Measurements from ENCODE around the gene DLX6. TPM values are rescaled to one million over a fixed set of nuclear protein-coding genes. Genes with fewer than 3 reads are reported as not detected.

Gene DLX6
- total RNA-seq, 1 experiment from 2014 or later = 1.5 TPM

GRCh38 chr7:97006055-97006815 lies 882 bp downstream of the DLX6 start:
- in situ Hi-C loops (cut with HindIII; ENCODE audit: low pct_unique_long_range_greater_than_20kb, low sequenced_read_pairs) = no loop called here
- DNase-seq (ENCODE audit: low read depth, low spot score) = peak; percentile 63

GRCh38 chr7:97006816-97007582 lies 1.6 kb downstream of the DLX6 start:
- in situ Hi-C loops (cut with HindIII; ENCODE audit: low pct_unique_long_range_greater_than_20kb, low sequenced_read_pairs) = no loop called here
- DNase-seq (ENCODE audit: low read depth, low spot score) = no peak

GRCh38 chr7:97007583-97007861 lies 2.2 kb downstream of the DLX6 start:
- no peak for DNase-seq (ENCODE audit: low read depth, low spot score)
- in situ Hi-C loops (cut with HindIII; ENCODE audit: low pct_unique_long_range_greater_than_20kb, low sequenced_read_pairs) = no loop called here

- no peak for DNase-seq (ENCODE audit: low read depth, low spot score)
- in situ Hi-C loops (cut with HindIII; ENCODE audit: low pct_unique_long_range_greater_than_20kb, low sequenced_read_pairs) = no loop called here
Measured at GRCh38 chr7:97008275-97008917, 3.0 kb downstream of the DLX6 start.

GRCh38 chr7:97009753-97010732 lies 4.7 kb downstream of the DLX6 start:
- no peak for DNase-seq (ENCODE audit: low read depth, low spot score)
- in situ Hi-C loops (cut with HindIII; ENCODE audit: low pct_unique_long_range_greater_than_20kb, low sequenced_read_pairs) = no loop called here

GRCh38 chr7:97011104-97011503 lies 5.8 kb downstream of the DLX6 start:
- DNase-seq (ENCODE audit: low read depth, low spot score) = no peak
- in situ Hi-C loops (cut with HindIII; ENCODE audit: low pct_unique_long_range_greater_than_20kb, low sequenced_read_pairs) = no loop called here

- DNase-seq (ENCODE audit: low read depth, low spot score) = no peak
- in situ Hi-C loops (cut with HindIII; ENCODE audit: low pct_unique_long_range_greater_than_20kb, low sequenced_read_pairs) = no loop called here
Measured at GRCh38 chr7:97011536-97012364, 6.4 kb downstream of the DLX6 start.

- in situ Hi-C loops (cut with HindIII; ENCODE audit: low pct_unique_long_range_greater_than_20kb, low sequenced_read_pairs) = no loop called here
- DNase-seq (ENCODE audit: low read depth, low spot score) = no peak
Measured at GRCh38 chr7:97012365-97013133, 7.2 kb downstream of the DLX6 start.

GRCh38 chr7:97013134-97013844 lies 7.9 kb downstream of the DLX6 start:
- DNase-seq (ENCODE audit: low read depth, low spot score) = no peak
- in situ Hi-C loops (cut with HindIII; ENCODE audit: low pct_unique_long_range_greater_than_20kb, low sequenced_read_pairs) = no loop called here

- in situ Hi-C loops (cut with HindIII; ENCODE audit: low pct_unique_long_range_greater_than_20kb, low sequenced_read_pairs) = no loop called here
- no peak for DNase-seq (ENCODE audit: low read depth, low spot score)
Measured at GRCh38 chr7:97013845-97014134, 8.4 kb downstream of the DLX6 start.

- no peak for DNase-seq (ENCODE audit: low read depth, low spot score)
- in situ Hi-C loops (cut with HindIII; ENCODE audit: low pct_unique_long_range_greater_than_20kb, low sequenced_read_pairs) = no loop called here
Measured at GRCh38 chr7:97014145-97014750, 8.9 kb downstream of the DLX6 start.

GRCh38 chr7:97015279-97015678 lies 9.9 kb downstream of the DLX6 start:
- in situ Hi-C loops (cut with HindIII; ENCODE audit: low pct_unique_long_range_greater_than_20kb, low sequenced_read_pairs) = no loop called here

GRCh38 chr7:97015756-97016380 lies 10.5 kb downstream of the DLX6 start:
- in situ Hi-C loops (cut with HindIII; ENCODE audit: low pct_unique_long_range_greater_than_20kb, low sequenced_read_pairs) = no loop called here
- DNase-seq (ENCODE audit: low read depth, low spot score) = no peak

More at GRCh38 chr7:97015279-97015678, 9.9 kb downstream of the DLX6 start:
- no peak for DNase-seq (ENCODE audit: low read depth, low spot score)

- DNase-seq (ENCODE audit: low read depth, low spot score) = no peak
- in situ Hi-C loops (cut with HindIII; ENCODE audit: low pct_unique_long_range_greater_than_20kb, low sequenced_read_pairs) = no loop called here
Measured at GRCh38 chr7:97016381-97017191, 11.2 kb downstream of the DLX6 start.
